AG04450 (cell line): ENCODE results near the gene TMBIM4. TPM values are rescaled to one million over a fixed set of nuclear protein-coding genes. Genes with fewer than 3 reads are reported as not detected.

Source experiments
- CTCF ChIA-PET: fragments of 300-600, 350-600 bp; formaldehyde crosslinking; extraction: SDS; loops from one replicate; lab custom pipeline; 2022; ENCODE audit warnings: antibody characterized with exemption, inconsistent platforms; lab: Charles Lee
- POLR2A ChIA-PET: fragments of 350-600 bp; formaldehyde crosslinking; extraction: SDS; loops from one replicate; lab custom pipeline; 2021; ENCODE audit warnings: antibody characterized with exemption, inconsistent platforms; lab: Yijun Ruan, JAX
- DNase-seq: peaks from one replicate; pipeline ENCODE4 v3.0.0-alpha.2; 2011; ENCODE audit warnings: low read depth, low spot score
- H3K27ac ChIP-seq: one replicate; pipeline ENCODE4 v1.5.1; 2012; ENCODE audit warnings: low read depth, low read length, control low read depth
- H3K27me3 ChIP-seq: one replicate; pipeline ENCODE4 v1.6.0; 2012; ENCODE audit warnings: low read length; ENCODE audit not compliant: control insufficient read depth, insufficient read depth
- H3K4me3 ChIP-seq: 2 replicates; pipeline ENCODE4 v1.5.1; 2011; ENCODE audit warnings: mild to moderate bottlenecking, low read depth, low read length, control low read depth
- H3K9me3 ChIP-seq: 2 replicates; pipeline ENCODE4 v1.5.1; 2012; ENCODE audit warnings: low read length; ENCODE audit not compliant: control insufficient read depth, insufficient read depth
- CTCF ChIP-seq: IDR thresholded peaks from 2 replicates; pipeline ENCODE4 v1.5.1; 2011; ENCODE audit warnings: low read depth, low read length, control low read depth, inconsistent platforms
- polyA plus RNA-seq: library from polyadenylated mRNA; depleted of rRNA; stranded (reverse); fragments of >200 nt; gene quantifications from 2 replicates; pipeline ENCODE4 v1.2.3, GENCODE V29; 2011

TMBIM4 gene
- polyA plus RNA-seq, 1 experiment, result 140 TPM

GRCh38 chr12:66206141-66206540 is 36.3 kb upstream of the TMBIM4 start:
- no peak for TF ChIP-seq CTCF
- Histone ChIP-seq H3K4me3 (no peak overlapping the region), H3K27me3 (no peaks in the 10 kb centered on the region), H3K27ac (no peak overlapping the region), H3K9me3 (no peaks in the 10 kb centered on the region)
- no peak for DNase-seq
- POLR2A ChIA-PET, result no interaction called here
- CTCF ChIA-PET, result no interaction called here

- CTCF ChIA-PET, result interaction anchor here (1.1 kb wide), 1 partner anchor 66 kb away, joined by 4 read pairs; no protein-coding TSS in a partner anchor
- Histone ChIP-seq H3K27me3 (no peaks in the 10 kb centered on the region), H3K27ac (no peak overlapping the region), H3K4me3 (no peak overlapping the region), H3K9me3 (peaks cover 3% of the 10 kb centered on the region; the same call in 1 of the 2 replicates)
- POLR2A ChIA-PET, result no interaction called here
- no peak for DNase-seq
- TF ChIP-seq CTCF, result no peak
These were observed 34.0 kb upstream of the TMBIM4 start for GRCh38 chr12:66203820-66204219.

- H3K27me3 ChIP-seq, result no peaks in the 10 kb centered on the region
- no peak for DNase-seq
- H3K9me3 ChIP-seq, result peaks cover 3% of the 10 kb centered on the region; the same call in 1 of the 2 replicates
- H3K4me3 ChIP-seq, result no peak overlapping the region
- TF ChIP-seq CTCF, result no peak
- ChIA-PET POLR2A (no interaction called here), CTCF (interaction anchor here (1.0 kb wide), 1 partner anchor 69 kb away, joined by 3 read pairs; no protein-coding TSS in a partner anchor)
- H3K27ac ChIP-seq, result no peak overlapping the region
These were observed 30.2 kb upstream of the TMBIM4 start for GRCh38 chr12:66199831-66200509.

DNA sequence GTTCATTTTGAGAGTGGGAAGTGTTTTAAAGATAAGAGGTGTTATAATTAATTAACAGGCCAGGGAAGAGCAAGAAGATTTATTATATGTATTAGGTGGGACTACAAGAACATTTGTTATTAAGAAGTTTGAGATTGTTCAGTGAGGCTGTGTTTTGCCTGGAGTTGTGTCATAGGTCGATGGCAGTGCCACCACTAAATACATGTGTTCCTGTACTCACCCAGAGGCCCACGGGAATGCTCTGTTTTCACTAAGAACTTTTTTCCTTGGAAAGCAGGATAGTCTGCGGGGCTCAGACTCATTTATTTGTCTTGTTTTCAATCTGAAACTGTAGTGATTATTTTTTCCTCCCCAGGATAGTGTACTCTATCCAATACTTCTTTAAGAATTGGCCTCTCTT is 29.3 kb upstream of the TMBIM4 start:
- no peak overlapping the region for H3K4me3 ChIP-seq
- no peak for TF ChIP-seq CTCF
- H3K27ac ChIP-seq, result no peak overlapping the region
- H3K9me3 ChIP-seq, result peaks cover 3% of the 10 kb centered on the region; the same call in 1 of the 2 replicates
- H3K27me3 ChIP-seq, result no peaks in the 10 kb centered on the region
- CTCF ChIA-PET, result interaction anchor here (1.0 kb wide), 1 partner anchor 70 kb away, joined by 3 read pairs; no protein-coding TSS in a partner anchor
- DNase-seq, result no peak
- POLR2A ChIA-PET, result no interaction called here

DNA sequence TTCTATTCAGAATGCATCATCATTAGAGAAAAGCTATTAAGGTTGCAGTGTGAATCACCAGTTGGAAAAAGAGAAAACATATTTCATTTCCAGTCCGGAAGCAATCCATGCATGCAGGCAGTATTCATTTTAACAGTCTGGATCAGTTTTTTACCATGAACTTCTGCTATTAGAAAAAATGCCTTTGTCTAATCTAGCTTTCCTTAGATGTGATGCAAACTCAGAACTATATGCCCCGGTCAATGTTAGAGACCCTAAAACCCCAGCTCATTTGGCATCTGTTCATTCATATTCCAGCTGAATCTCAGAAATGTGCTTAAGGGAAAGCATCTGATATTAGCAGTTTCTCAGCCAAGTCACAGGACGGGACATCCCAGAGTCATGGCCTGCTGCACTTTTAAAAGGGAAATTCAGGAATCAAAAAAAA is 27.7 kb upstream of the TMBIM4 start:
- no peaks in the 10 kb centered on the region for H3K27me3 ChIP-seq
- H3K9me3 ChIP-seq, result peaks cover 3% of the 10 kb centered on the region; the same call in 1 of the 2 replicates
- ChIA-PET CTCF (interaction anchor here (1.4 kb wide), 1 partner anchor 9 kb away, joined by 4 read pairs; no protein-coding TSS in a partner anchor), POLR2A (interaction anchor here (0.7 kb wide), 1 partner anchor 15 kb away, joined by 4 read pairs; no protein-coding TSS in a partner anchor)
- H3K27ac ChIP-seq, result no peak overlapping the region
- no peak for DNase-seq
- no peak for TF ChIP-seq CTCF
- no peak overlapping the region for H3K4me3 ChIP-seq
